Measurements from ENCODE around the gene SNED1.
"Not testable (repeated sequence)": the region's sequence is repeated elsewhere in the genome, so short reads cannot be mapped to it uniquely, and the experiment has no call there.

The SNED1 gene

GRCh38 chr2:241088376-241088775 is 90.0 kb downstream of the SNED1 start:
- no peak for DNase-seq

GRCh38 chr2:241088791-241089732 is 90.6 kb downstream of the SNED1 start:
- DNase-seq, result no peak

- no peak for DNase-seq
These were observed 92.8 kb downstream of the SNED1 start for GRCh38 chr2:241091201-241091600.

- no peak for DNase-seq
These were observed 93.5 kb downstream of the SNED1 start for GRCh38 chr2:241091734-241092445.

- DNase-seq, result peak; percentile 35
These were observed 94.3 kb downstream of the SNED1 start for GRCh38 chr2:241092677-241093076.

GRCh38 chr2:241093133-241093781 is 94.8 kb downstream of the SNED1 start:
- peak; percentile 57 for DNase-seq

- no peak for DNase-seq
These were observed 95.8 kb downstream of the SNED1 start for GRCh38 chr2:241094172-241094571.

GRCh38 chr2:241094924-241095420 is 96.6 kb downstream of the SNED1 start:
- DNase-seq, result no peak

- no peak for DNase-seq
These were observed 97.3 kb downstream of the SNED1 start for GRCh38 chr2:241095594-241096290.

GRCh38 chr2:241096979-241097378 is 98.6 kb downstream of the SNED1 start:
- no peak for DNase-seq

GRCh38 chr2:241099246-241099645 is 100.8 kb downstream of the SNED1 start:
- DNase-seq, result no peak

GRCh38 chr2:241102239-241102803 is 103.9 kb downstream of the SNED1 start, which contains the start of gene MTERF4:
Gene MTERF4 (minus strand): TSS chr2:241102287. CDS start chr2:241102273, 14 bp downstream.
- peak; percentile 86 for DNase-seq

GRCh38 chr2:241103176-241103595 is 104.8 kb downstream of the SNED1 start:
- DNase-seq, result no peak

GRCh38 chr2:241104611-241105010 is 106.2 kb downstream of the SNED1 start:
- not testable (repeated sequence) for DNase-seq

GRCh38 chr2:241105641-241106040 is 107.2 kb downstream of the SNED1 start:
- DNase-seq, result no peak

GRCh38 chr2:241107031-241107783 is 108.8 kb downstream of the SNED1 start:
- DNase-seq, result no peak

GRCh38 chr2:241108271-241109209 is 110.1 kb downstream of the SNED1 start:
- DNase-seq, result no peak

GRCh38 chr2:241109210-241110088 is 111.0 kb downstream of the SNED1 start:
- no peak for DNase-seq

- no peak for DNase-seq
These were observed 111.7 kb downstream of the SNED1 start for GRCh38 chr2:241110089-241110606.

All from NCI-H2029 (cell line).